Right renal pelvis (tissue), 4 donors: Measurements from ENCODE around the gene CHMP1A. TPM values are rescaled to one million over a fixed set of nuclear protein-coding genes. Genes with fewer than 3 reads are reported as not detected.
"Not testable (repeated sequence)": the region's sequence is repeated elsewhere in the genome, so short reads cannot be mapped to it uniquely, and the experiment has no call there.

Source experiments
- DNase-seq, 4 donors: peaks; one replicate each; pipeline ENCODE4 v3.0.0-alpha.2; 2013; ENCODE audit warnings: low read depth in 4 of 4, low spot score in 3 of 4, missing footprints in 1 of 4
- polyA plus RNA-seq, 4 donors: library from polyadenylated mRNA; unstranded; fragments of 120-200 nt; gene quantifications; one replicate each; pipeline ENCODE4 v1.2.1, GENCODE V29; 2013; ENCODE audit not compliant: insufficient read length in 4 of 4

The CHMP1A gene
- polyA plus RNA-seq, 4 donors: 57.9 to 82.4 (median 71.9) TPM

GRCh38 chr16:89693289-89693731, 35.8 kb upstream of the CHMP1A start:
- no peak for DNase-seq

GRCh38 chr16:89691986-89692569, 34.6 kb upstream of the CHMP1A start:
- no peak for DNase-seq

- no peak for DNase-seq
These were observed 33.9 kb upstream of the CHMP1A start for GRCh38 chr16:89691231-89691985.

GRCh38 chr16:89690392-89690901, 32.9 kb upstream of the CHMP1A start:
- DNase-seq: no peak

- DNase-seq: not testable (repeated sequence)
These were observed 32.1 kb upstream of the CHMP1A start for GRCh38 chr16:89689621-89690020.

GRCh38 chr16:89689142-89689541, 31.6 kb upstream of the CHMP1A start:
- DNase-seq: no peak

GRCh38 chr16:89688395-89688794, 30.9 kb upstream of the CHMP1A start:
- no peak for DNase-seq

GRCh38 chr16:89687092-89687940, 29.8 kb upstream of the CHMP1A start:
- peak in 1 of 4 donors; percentile 49 for DNase-seq

GRCh38 chr16:89686520-89687091, 29.1 kb upstream of the CHMP1A start, which contains the start of gene CDK10:
Gene CDK10 (plus strand): TSS chr16:89686689. CDS start chr16:89686711, 22 bp downstream.
- DNase-seq: peak; percentile 79 to 96 (median 86)

GRCh38 chr16:89685916-89686315, 28.4 kb upstream of the CHMP1A start:
- DNase-seq: no peak

- DNase-seq: no peak
These were observed 20.8 kb upstream of the CHMP1A start for GRCh38 chr16:89678258-89678657.

- DNase-seq: no peak
These were observed 14.9 kb upstream of the CHMP1A start for GRCh38 chr16:89672177-89672941.

GRCh38 chr16:89671565-89671964, 14.1 kb upstream of the CHMP1A start:
- DNase-seq: not testable (repeated sequence)

- DNase-seq: no peak
These were observed 13.3 kb upstream of the CHMP1A start for GRCh38 chr16:89670496-89671431.

GRCh38 chr16:89669755-89670154, 12.2 kb upstream of the CHMP1A start:
- DNase-seq: no peak

- DNase-seq: no peak
These were observed 11.3 kb upstream of the CHMP1A start for GRCh38 chr16:89668790-89669158.

GRCh38 chr16:89667633-89668032, 10.1 kb upstream of the CHMP1A start:
- DNase-seq: no peak

- not testable (repeated sequence) for DNase-seq
These were observed 9.5 kb upstream of the CHMP1A start for GRCh38 chr16:89667000-89667399.

GRCh38 chr16:89664238-89664637, 6.7 kb upstream of the CHMP1A start:
- not testable (repeated sequence) for DNase-seq
